ENCODE measurements around the gene SLC8A1.

Gene SLC8A1

GRCh38 chr2:40455661-40456060 lies 3.8 kb upstream of the SLC8A1 start:
- TF ChIP-seq, protein P1, sequence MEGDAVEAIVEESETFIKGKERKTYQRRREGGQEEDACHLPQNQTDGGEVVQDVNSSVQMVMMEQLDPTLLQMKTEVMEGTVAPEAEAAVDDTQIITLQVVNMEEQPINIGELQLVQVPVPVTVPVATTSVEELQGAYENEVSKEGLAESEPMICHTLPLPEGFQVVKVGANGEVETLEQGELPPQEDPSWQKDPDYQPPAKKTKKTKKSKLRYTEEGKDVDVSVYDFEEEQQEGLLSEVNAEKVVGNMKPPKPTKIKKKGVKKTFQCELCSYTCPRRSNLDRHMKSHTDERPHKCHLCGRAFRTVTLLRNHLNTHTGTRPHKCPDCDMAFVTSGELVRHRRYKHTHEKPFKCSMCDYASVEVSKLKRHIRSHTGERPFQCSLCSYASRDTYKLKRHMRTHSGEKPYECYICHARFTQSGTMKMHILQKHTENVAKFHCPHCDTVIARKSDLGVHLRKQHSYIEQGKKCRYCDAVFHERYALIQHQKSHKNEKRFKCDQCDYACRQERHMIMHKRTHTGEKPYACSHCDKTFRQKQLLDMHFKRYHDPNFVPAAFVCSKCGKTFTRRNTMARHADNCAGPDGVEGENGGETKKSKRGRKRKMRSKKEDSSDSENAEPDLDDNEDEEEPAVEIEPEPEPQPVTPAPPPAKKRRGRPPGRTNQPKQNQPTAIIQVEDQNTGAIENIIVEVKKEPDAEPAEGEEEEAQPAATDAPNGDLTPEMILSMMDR (IDR thresholded peaks at IDR 0.05; ENCODE audit: low read depth, low read length, missing control alignments): no peak
- H3K4me3 ChIP-seq (ENCODE audit: low read depth, low read length): no peak overlapping the region
- in situ Hi-C loops (cut with HindIII; ENCODE audit: low sequenced_read_pairs): no loop called here
- DNase-seq (ENCODE audit: low read depth): no peak

GRCh38 chr2:40454321-40454720 lies 2.4 kb upstream of the SLC8A1 start:
- no peak overlapping the region for H3K4me3 ChIP-seq (ENCODE audit: low read depth, low read length)
- in situ Hi-C loops (cut with HindIII; ENCODE audit: low sequenced_read_pairs): loop anchor here (5.0 kb wide), 1 partner anchor 212 kb away; no protein-coding TSS in a partner anchor
- TF ChIP-seq, protein P1 (IDR thresholded peaks at IDR 0.05; ENCODE audit: low read depth, low read length, missing control alignments): no peak
- no peak for DNase-seq (ENCODE audit: low read depth)

GRCh38 chr2:40452786-40453185 lies 896 bp upstream of the SLC8A1 start:
- DNase-seq (ENCODE audit: low read depth): no peak
- no peak overlapping the region for H3K4me3 ChIP-seq (ENCODE audit: low read depth, low read length)
- TF ChIP-seq, protein P1 (IDR thresholded peaks at IDR 0.05; ENCODE audit: low read depth, low read length, missing control alignments): no peak
- in situ Hi-C loops (cut with HindIII; ENCODE audit: low sequenced_read_pairs): loop anchor here (5.0 kb wide), 1 partner anchor 210 kb away; no protein-coding TSS in a partner anchor

- TF ChIP-seq, protein P1 (IDR thresholded peaks at IDR 0.05; ENCODE audit: low read depth, low read length, missing control alignments): no peak
- in situ Hi-C loops (cut with HindIII; ENCODE audit: low sequenced_read_pairs): loop anchor here (5.0 kb wide), 1 partner anchor 209 kb away; no protein-coding TSS in a partner anchor
- peak; percentile 45 for DNase-seq (ENCODE audit: low read depth)
- peak overlapping the region; percentile 72 for H3K4me3 ChIP-seq (ENCODE audit: low read depth, low read length)
Measured at GRCh38 chr2:40450796-40451430, 977 bp downstream of the SLC8A1 start.

DNA sequence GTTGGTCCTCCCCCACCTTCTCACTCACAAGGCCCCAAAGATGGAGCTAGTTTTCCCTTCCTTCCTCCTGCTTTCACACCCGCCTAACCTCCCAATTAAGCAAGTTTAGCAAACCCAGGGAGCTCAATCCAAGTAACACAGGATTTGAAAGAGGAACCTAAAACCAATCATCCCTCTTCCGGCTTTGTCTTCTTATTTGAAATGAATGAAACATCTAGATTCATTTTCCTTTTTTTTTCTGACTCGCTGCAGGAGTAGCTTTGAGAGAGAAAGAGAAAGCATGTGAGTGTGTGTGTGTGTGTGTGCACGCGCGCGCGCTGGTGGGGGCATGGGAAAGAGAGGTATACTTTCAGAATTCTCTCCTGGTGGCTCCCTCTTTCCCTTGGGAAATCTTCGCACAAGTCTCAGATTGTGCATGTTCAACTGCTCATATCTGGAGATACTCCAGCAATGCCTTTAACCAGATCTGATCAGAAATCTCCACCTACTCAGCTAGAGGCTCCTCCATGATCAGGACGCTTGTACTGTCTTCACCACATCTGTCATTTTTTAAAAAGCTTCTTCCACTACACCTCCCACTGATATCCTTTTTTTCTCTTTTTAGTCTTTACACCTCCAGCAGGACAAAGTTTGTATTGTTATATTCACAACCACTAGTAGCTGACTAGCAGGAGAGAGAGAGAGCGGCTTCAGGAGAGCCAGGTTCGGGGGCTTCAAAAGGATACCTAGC lies 1.7 kb downstream of the SLC8A1 start:
- in situ Hi-C loops (cut with HindIII; ENCODE audit: low sequenced_read_pairs): loop anchor here (5.0 kb wide), 1 partner anchor 208 kb away; no protein-coding TSS in a partner anchor
- TF ChIP-seq, protein P1 (IDR thresholded peaks at IDR 0.05; ENCODE audit: low read depth, low read length, missing control alignments): peak; percentile 11
- peak overlapping the region; percentile 72 for H3K4me3 ChIP-seq (ENCODE audit: low read depth, low read length)
- DNase-seq (ENCODE audit: low read depth): no peak

GRCh38 chr2:40448476-40449079 lies 3.3 kb downstream of the SLC8A1 start:
- no peak for DNase-seq (ENCODE audit: low read depth)
- H3K4me3 ChIP-seq (ENCODE audit: low read depth, low read length): no peak overlapping the region
- in situ Hi-C loops (cut with HindIII; ENCODE audit: low sequenced_read_pairs): no loop called here
- TF ChIP-seq, protein P1 (IDR thresholded peaks at IDR 0.05; ENCODE audit: low read depth, low read length, missing control alignments): peak; percentile 63

Data from astrocyte of the cerebellum (primary cell).